RCC 7860 (cell line): Measurements from ENCODE around the gene C10orf71.

Experiments
- DNase-seq: peaks from one replicate; pipeline ENCODE4 v3.0.0-alpha.2; 2015; ENCODE audit warnings: low spot score
- FAIRE-seq: peaks from 2 replicates; lab custom pipeline; 2012; peaks lifted over from hg19 to GRCh38; lab: Jason Lieb, UNC

Gene C10orf71

GRCh38 chr10:49313501-49314070, 14.6 kb downstream of the C10orf71 start:
- no peak for FAIRE-seq
- no peak for DNase-seq

GRCh38 chr10:49314806-49315205, 15.8 kb downstream of the C10orf71 start:
- FAIRE-seq = no peak
- DNase-seq = no peak

GRCh38 chr10:49318028-49318427, 19.1 kb downstream of the C10orf71 start:
- FAIRE-seq = no peak
- no peak for DNase-seq

GRCh38 chr10:49318755-49319154, 19.8 kb downstream of the C10orf71 start:
- DNase-seq (no peak), FAIRE-seq (no peak)

- DNase-seq (no peak), FAIRE-seq (no peak)
Measured at GRCh38 chr10:49319206-49319605, 20.2 kb downstream of the C10orf71 start.

GRCh38 chr10:49320191-49320590, 21.2 kb downstream of the C10orf71 start:
- DNase-seq (no peak), FAIRE-seq (no peak)

GRCh38 chr10:49321021-49321420, 22.1 kb downstream of the C10orf71 start:
- no peak for FAIRE-seq
- DNase-seq = no peak

GRCh38 chr10:49322371-49323170, 23.6 kb downstream of the C10orf71 start:
- DNase-seq (no peak), FAIRE-seq (no peak)

- FAIRE-seq (no peak), DNase-seq (no peak)
Measured at GRCh38 chr10:49323171-49323895, 24.4 kb downstream of the C10orf71 start.

GRCh38 chr10:49323896-49324270, 24.9 kb downstream of the C10orf71 start:
- FAIRE-seq = no peak
- DNase-seq = no peak

- FAIRE-seq (no peak), DNase-seq (no peak)
Measured at GRCh38 chr10:49324711-49325110, 25.7 kb downstream of the C10orf71 start.

GRCh38 chr10:49325131-49325915, 26.4 kb downstream of the C10orf71 start:
- no peak for DNase-seq
- no peak for FAIRE-seq

- no peak for DNase-seq
- no peak for FAIRE-seq
Measured at GRCh38 chr10:49325916-49326783, 27.2 kb downstream of the C10orf71 start.

GRCh38 chr10:49327036-49327813, 28.3 kb downstream of the C10orf71 start:
- DNase-seq (no peak), FAIRE-seq (no peak)

GRCh38 chr10:49328401-49329145, 29.6 kb downstream of the C10orf71 start:
- FAIRE-seq (no peak), DNase-seq (no peak)

- FAIRE-seq (no peak), DNase-seq (no peak)
Measured at GRCh38 chr10:49329146-49329505, 30.2 kb downstream of the C10orf71 start.

GRCh38 chr10:49330127-49330665, 31.2 kb downstream of the C10orf71 start:
- FAIRE-seq = no peak
- no peak for DNase-seq

- no peak for DNase-seq
- FAIRE-seq = no peak
Measured at GRCh38 chr10:49331431-49331830, 32.5 kb downstream of the C10orf71 start.

GRCh38 chr10:49332333-49332732, 33.4 kb downstream of the C10orf71 start:
- DNase-seq (no peak), FAIRE-seq (no peak)
